GM12878 (cell line): Measurements from ENCODE around the gene RTN4R. TPM values are rescaled to one million over a fixed set of nuclear protein-coding genes. Genes with fewer than 3 reads are reported as not detected.

Experiments used
- ATAC-seq: fragments of 200-7000 bp; cut with Tn5 transposase; 3 replicates; pipeline ENCODE4 v1.9.1; 2020; ENCODE audit warnings: mild to moderate bottlenecking, moderate library complexity
- BruUV-seq: library from RNA; stranded (reverse); fragments of 400-500 nt; replicated peaks from 2 replicates; lab custom pipeline; 2021; lab: Mats Ljungman, UMichigan
- CTCF ChIA-PET: fragments of 300-600 bp; sonication (Branson Sonifier 250); formaldehyde crosslinking; extraction: SDS; loops from one replicate; lab custom pipeline; 2021; ENCODE audit warnings: inconsistent platforms; lab: Yijun Ruan, JAX
- POLR2A ChIA-PET: fragments of 350-600 bp; formaldehyde crosslinking; extraction: SDS; loops from one replicate; lab custom pipeline; 2021; ENCODE audit warnings: inconsistent platforms; lab: Charles Lee
- RAD21 ChIA-PET: fragments of 300-600 bp; sonication (Branson Sonifier 250); formaldehyde crosslinking; loops from one replicate; lab custom pipeline; 2023; ENCODE audit warnings: antibody characterized with exemption; ENCODE audit not compliant: unreplicated experiment; lab: Charles Lee
- SMC1A ChIA-PET: fragments of 300-600 bp; sonication (Branson Sonifier 250); formaldehyde crosslinking; loops from one replicate; lab custom pipeline; 2023; ENCODE audit not compliant: unreplicated experiment, uncharacterized antibody; lab: Charles Lee
- DNase-seq: peaks from one replicate; pipeline ENCODE4 v3.0.0-alpha.2; 2011; ENCODE audit warnings: low read depth, low spot score
- FAIRE-seq: peaks from 3 replicates; lab custom pipeline; 2011; peaks lifted over from hg19 to GRCh38; lab: Jason Lieb, UNC
- H2AFZ ChIP-seq: 2 replicates; pipeline ENCODE4 v1.6.0; 2011; ENCODE audit warnings: low read depth, low read length, control low read depth; ENCODE audit not compliant: control insufficient read depth
- H3K27ac ChIP-seq: 2 replicates; pipeline ENCODE4 v1.5.1; 2011; ENCODE audit warnings: control low read depth; ENCODE audit not compliant: control insufficient read depth, insufficient read depth
- H3K27me3 ChIP-seq, 2 experiments: replicated peaks in 1 of 2; 2 replicates each; pipeline versions ENCODE4 v1.6.0 to v1.6.1; 2011; ENCODE audit warnings: low read length in 1 of 2; ENCODE audit not compliant: control insufficient read depth in 2 of 2, insufficient read depth in 2 of 2
- H3K36me3 ChIP-seq, 2 experiments: 2 replicates each; pipeline ENCODE4 v1.5.1; 2011; ENCODE audit warnings: low read length in 1 of 2; ENCODE audit not compliant: control insufficient read depth in 2 of 2, insufficient read depth in 2 of 2
- H3K4me1 ChIP-seq: 2 replicates; pipeline ENCODE4 v1.6.1; 2011; ENCODE audit warnings: mild to moderate bottlenecking, low read length, moderate library complexity, mixed read lengths; ENCODE audit not compliant: control insufficient read depth, insufficient read depth
- H3K4me2 ChIP-seq: 2 replicates; pipeline ENCODE4 v1.6.0; 2011; ENCODE audit warnings: control low read depth; ENCODE audit not compliant: control insufficient read depth, insufficient read depth
- H3K4me3 ChIP-seq: fragments of 200-600 bp; sonication (generic); 2 replicates; pipeline ENCODE4 v1.5.1; 2016
- H3K79me2 ChIP-seq: 2 replicates; pipeline ENCODE4 v1.6.0; 2011; ENCODE audit warnings: low read length; ENCODE audit not compliant: control insufficient read depth, insufficient read depth
- H3K9ac ChIP-seq: 2 replicates; pipeline ENCODE4 v1.8.0; 2011; ENCODE audit warnings: low read length, control low read depth, mixed read lengths; ENCODE audit not compliant: control insufficient read depth, insufficient read depth
- H3K9me3 ChIP-seq: replicated peaks from 3 replicates; pipeline ENCODE4 v1.5.1; 2011; ENCODE audit warnings: mild to moderate bottlenecking, low read length; ENCODE audit not compliant: control insufficient read depth, insufficient read depth
- H4K20me1 ChIP-seq: 2 replicates; pipeline ENCODE4 v1.6.0; 2011; ENCODE audit not compliant: control insufficient read depth, insufficient read depth
- CTCF ChIP-seq, 3 experiments: IDR thresholded peaks in 2 of 3; conservative IDR thresholded peaks in 1 of 3; 2 replicates each; pipeline ENCODE4 v1.5.1; 2011; ENCODE audit warnings: low read depth in 3 of 3, low read length in 3 of 3, mild to moderate bottlenecking in 3 of 3, control low read depth in 2 of 3, moderate library complexity in 2 of 3, inconsistent platforms in 1 of 3, mixed read lengths in 1 of 3; ENCODE audit not compliant: control insufficient read depth in 2 of 3, insufficient read depth in 1 of 3; ENCODE audit errors: extremely low read depth in 1 of 3
- NR2C2 ChIP-seq: IDR thresholded peaks from 2 replicates; pipeline ENCODE4 v1.6.1; 2011; ENCODE audit warnings: borderline replicate concordance, low read depth; ENCODE audit not compliant: control insufficient read depth, insufficient read length
- RAD51 ChIP-seq: fragments of 450-650 bp; IDR thresholded peaks from 2 replicates; pipeline ENCODE4 v1.6.1; 2016; ENCODE audit warnings: moderate library complexity, mild to moderate bottlenecking, inconsistent platforms
- USF1 ChIP-seq: IDR thresholded peaks from 2 replicates; pipeline ENCODE4 v1.6.1; 2011; ENCODE audit warnings: borderline replicate concordance, low read depth, mild to moderate bottlenecking, moderate library complexity, mixed read lengths, low read length; ENCODE audit not compliant: insufficient read depth; ENCODE audit errors: extremely low read length
- ZSCAN29 ChIP-seq: fragments of 450-650 bp; IDR thresholded peaks from 2 replicates; pipeline ENCODE4 v1.6.1; 2017; ENCODE audit warnings: mild to moderate bottlenecking, moderate library complexity
- WGBS: methylation state at CpG from one replicate; pipeline ENCODE4 v1.1.6; 2016; ENCODE audit warnings: low lambda C conversion rate; ENCODE audit not compliant: insufficient replicate concordance, insufficient coverage; ENCODE audit errors: missing lambda C conversion rate; 5-methylcytosine and 5-hydroxymethylcytosine counted together
- in situ Hi-C: fragments of 300-500 bp; cut with MboI; formaldehyde crosslinking; loops from 9 replicates; pipeline ENCODE4 v1.14.3; 2018; ENCODE audit warnings: mixed read lengths
- intact Hi-C: fragments of 100-400 bp; cut with micrococcal nuclease; formaldehyde crosslinking; loops from one replicate; pipeline ENCODE4 v1.14.2; 2022; ENCODE audit not compliant: unreplicated experiment
- polyA plus RNA-seq, 11 experiments: library from polyadenylated mRNA; depleted of rRNA in 4 of 11; unstranded in 6 of 11; stranded (reverse) in 5 of 11; fragments of >200 nt; fragmentation: Nextera tagmentation in 4 of 11; fragmentation: Illumina TruSeq in 1 of 11; extraction: Ambion mirVana in 4 of 11; extraction: Trizol in 1 of 11; gene quantifications; 1 replicate in 1 of 11; 2 replicates in 10 of 11; pipeline versions ENCODE4 v1.2.1 to v1.2.3, GENCODE V29; 2011 to 2016; ENCODE audit warnings: inconsistent platforms in 2 of 11, missing spikeins in 2 of 11, low read depth in 1 of 11
- total RNA-seq, 4 experiments: library from RNA; depleted of rRNA in 3 of 4; stranded (reverse); fragments of >200 nt in 3 of 4; fragmentation: Illumina TruSeq in 1 of 4; extraction: Trizol in 1 of 4; gene quantifications; 2 replicates each; pipeline versions ENCODE4 v1.2.1 to v1.2.3, GENCODE V29; 2013 to 2021

RTN4R gene
- total and polyA plus RNA-seq, 10 of the 15 experiments (the other 5 are each of a cell fraction or from before 2014, with no cell fraction given) = 0.03 to 1.0 (median 0.60) TPM; not detected in 2

- TF ChIP-seq CTCF (IDR thresholded peaks at IDR 0.05 in 2 of 3, conservative IDR thresholded peaks at IDR 0.05 in 1 of 3; ENCODE audit: control insufficient read depth in 2 of 3, extremely low read depth in 1 of 3, insufficient read depth in 1 of 3, low read depth in 3 of 3, low read length in 3 of 3) = no peak
Observed at GRCh38 chr22:20256551-20257211, 11.4 kb downstream of the RTN4R start (continued).

- BruUV-seq = no TSS peak
- Histone ChIP-seq H3K4me2 (no peak overlapping the region), H3K27ac (no peak overlapping the region), H4K20me1 (no peaks in the 10 kb centered on the region), H3K4me3 (no peak overlapping the region), H3K4me1 (no peaks in the 10 kb centered on the region), H3K79me2 (no peaks in the 10 kb centered on the region), H3K27me3 (no peaks in the 10 kb centered on the region; a peak in 1 of 4 replicates), H3K9ac (no peak overlapping the region), H2AFZ (no peak overlapping the region), H3K9me3 (no peaks in the 10 kb centered on the region), H3K36me3 (no peaks in the 10 kb centered on the region)
- ChIA-PET POLR2A (no interaction called here), SMC1A (no interaction called here), CTCF (no interaction called here), RAD21 (no interaction called here)
- in situ Hi-C loops = no loop called here
- FAIRE-seq (no peak), ATAC-seq (no peak), DNase-seq (no peak)
- TF ChIP-seq RAD51 = no peak
- TF ChIP-seq USF1 = no peak
- no peak for TF ChIP-seq ZSCAN29
- TF ChIP-seq NR2C2 = no peak
- intact Hi-C loops = no loop called here
- 45% methylated on average over 13 of the region's 13 CpGs for WGBS
Observed at GRCh38 chr22:20256027-20256426, 12.1 kb downstream of the RTN4R start.
